Endothelial cell of umbilical vein (primary cell): ENCODE measurements around the gene ANKRD23. TPM values are rescaled to one million over a fixed set of nuclear protein-coding genes. Genes with fewer than 3 reads are reported as not detected.

ENCODE experiments used
- BruUV-seq: library from RNA; stranded (reverse); fragments of 400-500 nt; replicated peaks from 2 replicates; lab custom pipeline; 2021; lab: Mats Ljungman, UMichigan
- CTCF ChIA-PET: fragments of 300-600, 350-600 bp; sonication (Branson Sonifier 250); formaldehyde crosslinking; loops from one replicate; lab custom pipeline; 2021; ENCODE audit warnings: antibody characterized with exemption, inconsistent platforms; lab: Charles Lee
- POLR2A ChIA-PET: fragments of 300-600, 350-600 bp; sonication (Branson Sonifier 250); formaldehyde crosslinking; loops from one replicate; lab custom pipeline; 2021; ENCODE audit warnings: antibody characterized with exemption, inconsistent platforms; lab: Charles Lee
- DNase-seq: peaks from one replicate; pipeline ENCODE4 v3.0.0-alpha.2; 2011; ENCODE audit warnings: low read depth, low spot score
- FAIRE-seq: peaks from 2 replicates; lab custom pipeline; 2011; peaks lifted over from hg19 to GRCh38; lab: Jason Lieb, UNC
- H2AFZ ChIP-seq: 2 replicates; pipeline ENCODE4 v1.6.0; 2012; ENCODE audit warnings: low read depth, low read length, control low read depth, inconsistent platforms
- H3K27ac ChIP-seq: 2 replicates; pipeline ENCODE4 v1.5.1; 2011; ENCODE audit warnings: low read depth, mild to moderate bottlenecking, control low read depth, low read length, moderate library complexity; ENCODE audit not compliant: insufficient read depth
- H3K27me3 ChIP-seq, 2 experiments: 2 replicates each; pipeline versions ENCODE4 v1.6.0 to v1.6.1; 2011; ENCODE audit warnings: low read length in 2 of 2, mixed read lengths in 1 of 2; ENCODE audit not compliant: control insufficient read depth in 2 of 2, insufficient read depth in 2 of 2
- H3K36me3 ChIP-seq, 2 experiments: 2 replicates in 1 of 2; 3 replicates in 1 of 2; pipeline ENCODE4 v1.5.1; 2011; ENCODE audit warnings: low read length in 2 of 2, mild to moderate bottlenecking in 1 of 2, moderate library complexity in 1 of 2; ENCODE audit not compliant: control insufficient read depth in 2 of 2, insufficient read depth in 2 of 2; ENCODE audit errors: extremely low read depth in 1 of 2
- H3K4me1 ChIP-seq: 3 replicates; pipeline ENCODE4 v1.5.1; 2011; ENCODE audit warnings: mild to moderate bottlenecking, low read length; ENCODE audit not compliant: control insufficient read depth, insufficient read depth; ENCODE audit errors: extremely low read depth
- H3K4me2 ChIP-seq: 2 replicates; pipeline ENCODE4 v1.6.1; 2011; ENCODE audit warnings: low read length, control low read depth, mixed read lengths; ENCODE audit not compliant: insufficient read depth
- H3K4me3 ChIP-seq, 3 experiments: fragments of 200-600 bp in 1 of 3; sonication (generic), shearing (Covaris generic) in 1 of 3; replicated peaks in 1 of 3; 2 replicates each; pipeline ENCODE4 v1.5.1; 2011 to 2016; ENCODE audit warnings: control low read depth in 3 of 3, low read length in 3 of 3, mild to moderate bottlenecking in 2 of 3, inconsistent platforms in 1 of 3, low read depth in 1 of 3, moderate library complexity in 1 of 3; ENCODE audit not compliant: insufficient read depth in 1 of 3
- H3K79me2 ChIP-seq: 2 replicates; pipeline ENCODE4 v1.6.0; 2012; ENCODE audit warnings: low read length, inconsistent platforms; ENCODE audit not compliant: control insufficient read depth, insufficient read depth
- H3K9ac ChIP-seq: replicated peaks from 2 replicates; pipeline ENCODE3; 2011; ENCODE audit warnings: low read length, control low read depth; ENCODE audit not compliant: insufficient read depth; ENCODE audit errors: extremely low read depth
- H3K9me1 ChIP-seq: replicated peaks from 3 replicates; pipeline ENCODE4 v1.6.0; 2011; ENCODE audit warnings: mild to moderate bottlenecking, low read length; ENCODE audit not compliant: control insufficient read depth, insufficient read depth; ENCODE audit errors: extremely low read depth
- H3K9me3 ChIP-seq: replicated peaks from 2 replicates; pipeline ENCODE4 v1.5.1; 2012; ENCODE audit warnings: low read length, inconsistent platforms; ENCODE audit not compliant: control insufficient read depth, insufficient read depth
- H4K20me1 ChIP-seq: replicated peaks from 2 replicates; pipeline ENCODE3; 2011; ENCODE audit warnings: mild to moderate bottlenecking, low read length; ENCODE audit not compliant: control insufficient read depth, insufficient read depth; ENCODE audit errors: extremely low read depth
- CTCF ChIP-seq, 2 donors: IDR thresholded peaks; 1 replicate in 1 of 2; 2 replicates in 1 of 2; pipeline ENCODE4 v1.5.1; 2011; ENCODE audit warnings: low read length in 2 of 2, mild to moderate bottlenecking in 2 of 2, moderate library complexity in 2 of 2, control low read depth in 1 of 2, inconsistent platforms in 1 of 2, low read depth in 1 of 2; ENCODE audit not compliant: insufficient read depth in 1 of 2; ENCODE audit errors: extremely low read depth in 1 of 2
- EZH2 ChIP-seq: IDR thresholded peaks from 2 replicates; pipeline ENCODE4 v1.6.1; 2012; ENCODE audit warnings: borderline replicate concordance, low read depth, mild to moderate bottlenecking, moderate library complexity, low read length, inconsistent platforms; ENCODE audit not compliant: severe bottlenecking
- FOS ChIP-seq: IDR thresholded peaks from 2 replicates; pipeline ENCODE4 v1.6.1; 2011; ENCODE audit warnings: mild to moderate bottlenecking, low read length, moderate library complexity, borderline replicate concordance; ENCODE audit not compliant: insufficient read depth
- GATA2 ChIP-seq: IDR thresholded peaks from 2 replicates; pipeline ENCODE4 v1.7.0; 2011; ENCODE audit warnings: low read depth, mild to moderate bottlenecking, moderate library complexity, mixed read lengths, low read length; ENCODE audit not compliant: insufficient read length, insufficient read depth
- JUN ChIP-seq: IDR thresholded peaks from 2 replicates; pipeline ENCODE4 v1.6.1; 2011; ENCODE audit warnings: borderline replicate concordance, low read depth; ENCODE audit not compliant: insufficient read length, insufficient read depth
- MAX ChIP-seq: IDR thresholded peaks from 2 replicates; pipeline ENCODE4 v1.6.1; 2011; ENCODE audit not compliant: insufficient read depth, insufficient read length
- MYC ChIP-seq: IDR thresholded peaks from one replicate; pipeline ENCODE4 v1.6.1; 2011; ENCODE audit warnings: mild to moderate bottlenecking, low read depth, low read length
- POLR2A ChIP-seq: IDR thresholded peaks from 2 replicates; pipeline ENCODE4 v1.6.1; 2012; ENCODE audit warnings: low read depth, mild to moderate bottlenecking, control low read depth, low read length
- POLR2AphosphoS5 ChIP-seq: IDR thresholded peaks from 2 replicates; pipeline ENCODE4 v1.6.1; 2012; ENCODE audit warnings: low read depth, mild to moderate bottlenecking, control low read depth, low read length, moderate library complexity; ENCODE audit not compliant: insufficient read depth
- dilution Hi-C: fragments of 300-500 bp; cut with MboI; formaldehyde crosslinking; loops from one replicate; pipeline ENCODE4 v1.15.0; 2019; ENCODE audit warnings: low sequenced_read_pairs; ENCODE audit not compliant: extremely low pct_ligation_motif_present
- intact Hi-C: fragments of 100-400 bp; cut with micrococcal nuclease; formaldehyde crosslinking; loops from one replicate; pipeline ENCODE4 v1.10.0; 2022
- polyA plus RNA-seq, 4 experiments: library from polyadenylated mRNA; depleted of rRNA in 3 of 4; stranded (reverse) in 3 of 4; unstranded in 1 of 4; fragments of >200 nt; gene quantifications; 2 replicates each; pipeline versions ENCODE4 v1.2.1 to v1.2.3, GENCODE V29; 2011 to 2012; ENCODE audit warnings: missing spikeins in 1 of 4
- total RNA-seq: library from RNA; stranded (reverse); gene quantifications from 2 replicates; pipeline ENCODE4 v1.2.3, GENCODE V29; 2021

ANKRD23 gene
- total and polyA plus RNA-seq, 2 donors (not counting 3 experiments of a cell fraction or from before 2014, with no cell fraction given): 1.7 to 3.6 TPM

- Histone ChIP-seq H3K27ac (no peak overlapping the region), H3K4me1 (no peaks in the 10 kb centered on the region), H3K27me3 (no peaks in the 10 kb centered on the region), H3K4me2 (no peak overlapping the region), H3K9ac (no peak overlapping the region), H3K9me3 (no peaks in the 10 kb centered on the region), H4K20me1 (no peaks in the 10 kb centered on the region), H3K9me1 (no peaks in the 10 kb centered on the region), H3K36me3 (no peaks in the 10 kb centered on the region), H2AFZ (no peak overlapping the region), H3K4me3 (no peak overlapping the region), H3K79me2 (no peaks in the 10 kb centered on the region)
- no TSS peak for BruUV-seq
- dilution Hi-C loops: no loop called here
- no peak for DNase-seq
- POLR2A ChIA-PET: no interaction called here
- no peak for FAIRE-seq
- intact Hi-C loops: no loop called here
- CTCF ChIA-PET: no interaction called here
- TF ChIP-seq POLR2AphosphoS5: no peak
- no peak for TF ChIP-seq POLR2A
These were observed 43.7 kb upstream of the ANKRD23 start for GRCh38 chr2:96887493-96888012.

GRCh38 chr2:96885432-96886347 is 41.9 kb upstream of the ANKRD23 start:
- H3K27ac ChIP-seq: no peak overlapping the region
- H3K4me2 ChIP-seq: no peak overlapping the region
- dilution Hi-C loops: no loop called here
- no peaks in the 10 kb centered on the region for H3K9me1 ChIP-seq
- no peak overlapping the region for H3K9ac ChIP-seq
- ChIA-PET POLR2A (no interaction called here), CTCF (interaction anchor here (0.9 to 1.0 kb wide), 2 partner anchors 17 to 28 kb away, joined by 3 to 4 read pairs; partner anchors contain the start of gene ANKRD39)
- H3K4me3 ChIP-seq: no peak overlapping the region
- no peaks in the 10 kb centered on the region for H3K79me2 ChIP-seq
- H3K4me1 ChIP-seq: no peaks in the 10 kb centered on the region
- intact Hi-C loops: no loop called here
- BruUV-seq: no TSS peak
- TF ChIP-seq GATA2 (no peak), MYC (no peak), POLR2AphosphoS5 (no peak), EZH2 (no peak), CTCF (IDR thresholded peaks at IDR 0.05; ENCODE audit: extremely low read depth in 1 of 2, insufficient read depth in 1 of 2, low read depth in 1 of 2, low read length in 2 of 2) (no peak), MAX (no peak), FOS (no peak), JUN (no peak)
- no peaks in the 10 kb centered on the region for H4K20me1 ChIP-seq
- H2AFZ ChIP-seq: no peak overlapping the region
- DNase-seq (no peak), FAIRE-seq (no peak)
- H3K36me3 ChIP-seq: no peaks in the 10 kb centered on the region
- no peaks in the 10 kb centered on the region for H3K27me3 ChIP-seq
- no peaks in the 10 kb centered on the region for H3K9me3 ChIP-seq
